GM23338 (cell line): ENCODE measurements around the gene GZMH. TPM values are rescaled to one million over a fixed set of nuclear protein-coding genes. Genes with fewer than 3 reads are reported as not detected.

Experiments used
- ATAC-seq: fragments of 200-7000 bp; cut with Tn5 transposase; 3 replicates; pipeline ENCODE4 v1.9.1; 2020
- DNase-seq: peaks from one replicate; pipeline ENCODE4 v3.0.0-alpha.2; 2015; ENCODE audit warnings: low spot score
- H2AFZ ChIP-seq: fragments of 200-600 bp; sonication (generic); 2 replicates; pipeline ENCODE4 v1.8.0; 2016; ENCODE audit warnings: antibody characterized with exemption, mild to moderate bottlenecking, moderate library complexity
- H3F3A ChIP-seq: fragments of 200-600 bp; sonication (generic); replicated peaks from 2 replicates; pipeline ENCODE4 v1.8.0; 2017; ENCODE audit warnings: antibody characterized with exemption, mixed run types, low read depth
- H3K27ac ChIP-seq: fragments of 200-600 bp; sonication (generic); 2 replicates; pipeline ENCODE4 v1.6.1; 2016; ENCODE audit warnings: low read depth
- H3K27me3 ChIP-seq: fragments of 200-600 bp; sonication (generic); 2 replicates; pipeline ENCODE4 v1.8.0; 2016; ENCODE audit warnings: mild to moderate bottlenecking, mixed run types, moderate library complexity; ENCODE audit not compliant: insufficient read depth
- H3K36me3 ChIP-seq: fragments of 200-600 bp; sonication (generic); 2 replicates; pipeline ENCODE4 v1.8.0; 2016; ENCODE audit warnings: mild to moderate bottlenecking; ENCODE audit not compliant: insufficient read depth
- H3K4me1 ChIP-seq: fragments of 200-600 bp; sonication (generic); 2 replicates; pipeline ENCODE4 v1.8.0; 2016; ENCODE audit warnings: mild to moderate bottlenecking, moderate library complexity; ENCODE audit not compliant: insufficient read depth
- H3K4me2 ChIP-seq: fragments of 200-600 bp; sonication (generic); 2 replicates; pipeline ENCODE4 v1.7.1; 2017; ENCODE audit warnings: mixed run types
- H3K4me3 ChIP-seq: fragments of 200-600 bp; sonication (generic); 2 replicates; pipeline ENCODE4 v1.6.1; 2016; ENCODE audit warnings: mixed run types
- H3K79me2 ChIP-seq: fragments of 200-600 bp; sonication (generic); replicated peaks from 2 replicates; pipeline ENCODE4 v1.8.0; 2017; ENCODE audit warnings: mild to moderate bottlenecking; ENCODE audit not compliant: insufficient read depth
- H3K9me2 ChIP-seq: fragments of 200-600 bp; sonication (generic); 2 replicates; pipeline ENCODE4 v1.8.0; 2017; ENCODE audit not compliant: insufficient read depth
- H4K20me1 ChIP-seq: fragments of 200-600 bp; sonication (generic); replicated peaks from 2 replicates; pipeline ENCODE4 v1.8.0; 2017; ENCODE audit warnings: mild to moderate bottlenecking; ENCODE audit not compliant: insufficient read depth
- H3K27ac Mint-ChIP-seq: 2 replicates; pipeline ENCODE4 v1.8.0; 2020; ENCODE audit warnings: inconsistent platforms, mild to moderate bottlenecking, moderate library complexity, mixed read lengths
- H3K27me3 Mint-ChIP-seq: 3 replicates; pipeline ENCODE4 v1.8.0; 2022; ENCODE audit warnings: low read depth, mild to moderate bottlenecking, moderate library complexity, mixed read lengths, inconsistent platforms; ENCODE audit not compliant: insufficient read depth, poor library complexity
- H3K36me3 Mint-ChIP-seq: 3 replicates; pipeline ENCODE4 v1.8.0; 2021; ENCODE audit warnings: low read depth, mild to moderate bottlenecking, inconsistent platforms, moderate library complexity, mixed read lengths
- H3K4me1 Mint-ChIP-seq: 3 replicates; pipeline ENCODE4 v1.8.0; 2020; ENCODE audit warnings: mild to moderate bottlenecking, inconsistent platforms, mixed read lengths
- H3K4me3 Mint-ChIP-seq: 3 replicates; pipeline ENCODE4 v1.8.0; 2021; ENCODE audit warnings: moderate library complexity, mild to moderate bottlenecking, inconsistent platforms, mixed read lengths
- H3K9me3 Mint-ChIP-seq: 3 replicates; pipeline ENCODE4 v1.8.0; 2020; ENCODE audit warnings: moderate library complexity, mild to moderate bottlenecking, inconsistent platforms, mixed read lengths
- CREB1 ChIP-seq: fragments of 250-450 bp; sonication (Bioruptor Pico); IDR thresholded peaks from 2 replicates; pipeline ENCODE4 v1.5.0; 2020; ENCODE audit warnings: low read depth, mild to moderate bottlenecking, moderate library complexity
- ETS1 ChIP-seq: IDR thresholded peaks from 2 replicates; pipeline ENCODE4 v1.6.1; 2016; ENCODE audit warnings: antibody characterized with exemption
- EZH2 ChIP-seq: fragments of 200-600 bp; sonication (generic); IDR thresholded peaks from one replicate; pipeline ENCODE4 v1.8.0; 2017; ENCODE audit warnings: antibody characterized with exemption, mild to moderate bottlenecking, low read depth; ENCODE audit not compliant: unreplicated experiment
- EZH2phosphoT487 ChIP-seq: fragments of 200-600 bp; sonication (generic); IDR thresholded peaks from one replicate; pipeline ENCODE4 v1.8.1; 2018; ENCODE audit warnings: antibody characterized with exemption; ENCODE audit not compliant: unreplicated experiment
- JUNB ChIP-seq: IDR thresholded peaks from one replicate; pipeline ENCODE4 v1.6.1; 2016; ENCODE audit warnings: antibody characterized with exemption; ENCODE audit not compliant: unreplicated experiment
- NANOG ChIP-seq: IDR thresholded peaks from 2 replicates; pipeline ENCODE4 v1.6.1; 2016; ENCODE audit warnings: antibody characterized with exemption, borderline replicate concordance
- POLR2AphosphoS5 ChIP-seq: IDR thresholded peaks from 2 replicates; pipeline ENCODE4 v1.6.1; 2016; ENCODE audit warnings: antibody characterized with exemption, low read depth
- REST ChIP-seq: IDR thresholded peaks from one replicate; pipeline ENCODE4 v1.6.1; 2018; ENCODE audit warnings: antibody characterized with exemption; ENCODE audit not compliant: unreplicated experiment
- STAT1 ChIP-seq: IDR thresholded peaks from one replicate; pipeline ENCODE4 v1.6.1; 2016; ENCODE audit warnings: antibody characterized with exemption; ENCODE audit not compliant: unreplicated experiment
- ZNF114 ChIP-seq: fragments of 250-450 bp; sonication (Bioruptor Pico); IDR thresholded peaks from 2 replicates; pipeline ENCODE4 v1.5.0; 2020; ENCODE audit warnings: mild to moderate bottlenecking, moderate library complexity
- ZNF331 ChIP-seq: fragments of 250-450 bp; sonication (Bioruptor Pico); IDR thresholded peaks from 2 replicates; pipeline ENCODE4 v1.5.0; 2020; ENCODE audit warnings: low read depth, mild to moderate bottlenecking, moderate library complexity
- ZNF462 ChIP-seq: fragments of 250-450 bp; sonication (Bioruptor Pico); IDR thresholded peaks from 2 replicates; pipeline ENCODE4 v1.5.0; 2020; ENCODE audit warnings: mild to moderate bottlenecking, moderate library complexity
- polyA plus RNA-seq: library from polyadenylated mRNA; unstranded; fragments of >200 nt; fragmentation: Nextera tagmentation; extraction: Ambion mirVana; gene quantifications from 2 replicates; pipeline ENCODE4 v1.2.1, GENCODE V29; 2016
- total RNA-seq: library from RNA; depleted of rRNA; stranded (reverse); fragments of >200 nt; shearing (Covaris generic); gene quantifications from 2 replicates; pipeline ENCODE4 v1.2.3, GENCODE V29; 2014
- TF ChIP-seq, protein P1 (sequence below), 2 experiments: fragments of 200-600 bp in 1 of 2; sonication (generic) in 1 of 2; conservative IDR thresholded peaks; 2 replicates each; pipeline versions ENCODE4 v1.5.1 to v1.6.1; 2016 to 2017; ENCODE audit warnings: antibody characterized with exemption in 2 of 2, low read depth in 2 of 2, mild to moderate bottlenecking in 2 of 2, moderate library complexity in 1 of 2

Gene GZMH
- total and polyA plus RNA-seq, 2 experiments from 2014 or later, result not detected

- Histone ChIP-seq H3K4me1 (no peaks in the 10 kb centered on the region), H3F3A (no peaks in the 10 kb centered on the region), H3K36me3 (no peaks in the 10 kb centered on the region), H4K20me1 (no peaks in the 10 kb centered on the region), H3K27me3 (no peaks in the 10 kb centered on the region), H3K4me2 (no peak overlapping the region), H3K27ac (no peak overlapping the region), H3K9me2 (peaks cover 8% of the 10 kb centered on the region), H2AFZ (no peak overlapping the region), H3K4me3 (no peak overlapping the region), H3K79me2 (no peaks in the 10 kb centered on the region)
- Mint-ChIP-seq H3K4me1 (no peaks in the 10 kb centered on the region), H3K9me3 (peaks cover 3% of the 10 kb centered on the region; the same call in 2 of the 3 replicates), H3K27ac (no peak overlapping the region), H3K4me3 (no peak overlapping the region), H3K36me3 (no peaks in the 10 kb centered on the region; the same call in 2 of the 3 replicates), H3K27me3 (no peaks in the 10 kb centered on the region)
- DNase-seq (no peak), ATAC-seq (no peak)
- no peak for TF ChIP-seq ZNF114
- no peak for TF ChIP-seq NANOG
- TF ChIP-seq EZH2, result no peak
- no peak for TF ChIP-seq REST
- no peak for TF ChIP-seq STAT1
- no peak for TF ChIP-seq ZNF331 (CRISPR knock-in tag)
- no peak for TF ChIP-seq CREB1 (CRISPR knock-in tag)
- TF ChIP-seq ETS1, result no peak
- no peak for TF ChIP-seq ZNF462
- TF ChIP-seq JUNB, result no peak
- TF ChIP-seq, protein P1, sequence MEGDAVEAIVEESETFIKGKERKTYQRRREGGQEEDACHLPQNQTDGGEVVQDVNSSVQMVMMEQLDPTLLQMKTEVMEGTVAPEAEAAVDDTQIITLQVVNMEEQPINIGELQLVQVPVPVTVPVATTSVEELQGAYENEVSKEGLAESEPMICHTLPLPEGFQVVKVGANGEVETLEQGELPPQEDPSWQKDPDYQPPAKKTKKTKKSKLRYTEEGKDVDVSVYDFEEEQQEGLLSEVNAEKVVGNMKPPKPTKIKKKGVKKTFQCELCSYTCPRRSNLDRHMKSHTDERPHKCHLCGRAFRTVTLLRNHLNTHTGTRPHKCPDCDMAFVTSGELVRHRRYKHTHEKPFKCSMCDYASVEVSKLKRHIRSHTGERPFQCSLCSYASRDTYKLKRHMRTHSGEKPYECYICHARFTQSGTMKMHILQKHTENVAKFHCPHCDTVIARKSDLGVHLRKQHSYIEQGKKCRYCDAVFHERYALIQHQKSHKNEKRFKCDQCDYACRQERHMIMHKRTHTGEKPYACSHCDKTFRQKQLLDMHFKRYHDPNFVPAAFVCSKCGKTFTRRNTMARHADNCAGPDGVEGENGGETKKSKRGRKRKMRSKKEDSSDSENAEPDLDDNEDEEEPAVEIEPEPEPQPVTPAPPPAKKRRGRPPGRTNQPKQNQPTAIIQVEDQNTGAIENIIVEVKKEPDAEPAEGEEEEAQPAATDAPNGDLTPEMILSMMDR (conservative IDR thresholded peaks at IDR 0.05; ENCODE audit: low read depth in 2 of 2), result no peak
- no peak for TF ChIP-seq EZH2phosphoT487
- TF ChIP-seq POLR2AphosphoS5, result no peak
These were observed 20.8 kb upstream of the GZMH start for GRCh38 chr14:24630087-24630871.
